ENCODE results near the gene KIF5C.

The KIF5C gene

GRCh38 chr2:149028891-149029290, 153.9 kb downstream of the KIF5C start:
- TF ChIP-seq, protein P1, sequence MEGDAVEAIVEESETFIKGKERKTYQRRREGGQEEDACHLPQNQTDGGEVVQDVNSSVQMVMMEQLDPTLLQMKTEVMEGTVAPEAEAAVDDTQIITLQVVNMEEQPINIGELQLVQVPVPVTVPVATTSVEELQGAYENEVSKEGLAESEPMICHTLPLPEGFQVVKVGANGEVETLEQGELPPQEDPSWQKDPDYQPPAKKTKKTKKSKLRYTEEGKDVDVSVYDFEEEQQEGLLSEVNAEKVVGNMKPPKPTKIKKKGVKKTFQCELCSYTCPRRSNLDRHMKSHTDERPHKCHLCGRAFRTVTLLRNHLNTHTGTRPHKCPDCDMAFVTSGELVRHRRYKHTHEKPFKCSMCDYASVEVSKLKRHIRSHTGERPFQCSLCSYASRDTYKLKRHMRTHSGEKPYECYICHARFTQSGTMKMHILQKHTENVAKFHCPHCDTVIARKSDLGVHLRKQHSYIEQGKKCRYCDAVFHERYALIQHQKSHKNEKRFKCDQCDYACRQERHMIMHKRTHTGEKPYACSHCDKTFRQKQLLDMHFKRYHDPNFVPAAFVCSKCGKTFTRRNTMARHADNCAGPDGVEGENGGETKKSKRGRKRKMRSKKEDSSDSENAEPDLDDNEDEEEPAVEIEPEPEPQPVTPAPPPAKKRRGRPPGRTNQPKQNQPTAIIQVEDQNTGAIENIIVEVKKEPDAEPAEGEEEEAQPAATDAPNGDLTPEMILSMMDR (IDR thresholded peaks at IDR 0.05; ENCODE audit: borderline replicate concordance, control extremely low read depth, extremely low read depth, insufficient read depth, missing control alignments) = no peak
- no peak for DNase-seq (ENCODE audit: low spot score)
- in situ Hi-C loops (cut with MboI; ENCODE audit: low sequenced_read_pairs, unreplicated experiment) = loop anchor here (10.0 kb wide), 2 partner anchors 286 to 536 kb away; no protein-coding TSS in a partner anchor

DNA sequence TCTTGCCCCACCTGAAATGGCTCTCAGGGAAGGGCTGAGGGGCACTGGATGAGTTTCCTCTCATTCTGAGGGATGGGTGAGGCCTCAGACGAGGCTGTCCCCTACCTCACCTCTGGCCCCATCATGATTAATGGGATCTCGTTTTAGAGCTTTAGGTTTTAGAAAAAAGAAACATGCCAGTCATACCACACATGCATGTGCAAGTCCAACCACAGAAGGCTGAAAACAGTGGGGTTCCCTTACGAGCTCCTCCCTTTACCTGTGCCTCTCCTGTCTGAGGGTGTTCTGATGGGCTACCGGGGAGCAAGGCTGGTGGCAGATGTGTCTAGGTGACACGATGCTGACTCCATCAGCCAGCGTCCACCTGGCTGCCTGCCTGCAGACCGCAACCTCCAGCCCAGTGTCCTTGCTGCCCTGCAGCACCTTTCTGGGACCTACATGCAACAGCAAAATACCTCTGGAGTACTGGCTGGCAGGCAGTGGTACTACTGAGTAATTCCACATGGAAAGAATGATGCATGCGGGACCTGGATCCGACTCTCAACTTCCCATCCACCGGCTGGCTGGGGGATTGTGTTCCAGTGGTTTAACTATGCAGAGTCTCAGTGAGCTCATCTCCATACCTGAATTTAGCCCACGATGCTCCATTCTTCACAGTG, 154.4 kb downstream of the KIF5C start:
- in situ Hi-C loops (cut with MboI; ENCODE audit: low sequenced_read_pairs, unreplicated experiment) = loop anchor here (10.0 kb wide), 2 partner anchors 285 to 535 kb away; no protein-coding TSS in a partner anchor
- no peak for DNase-seq (ENCODE audit: low spot score)
- TF ChIP-seq, protein P1 (IDR thresholded peaks at IDR 0.05; ENCODE audit: borderline replicate concordance, control extremely low read depth, extremely low read depth, insufficient read depth, missing control alignments) = no peak

- DNase-seq (ENCODE audit: low spot score) = no peak
- in situ Hi-C loops (cut with MboI; ENCODE audit: low sequenced_read_pairs, unreplicated experiment) = no loop called here
- TF ChIP-seq, protein P1 (IDR thresholded peaks at IDR 0.05; ENCODE audit: borderline replicate concordance, control extremely low read depth, extremely low read depth, insufficient read depth, missing control alignments) = no peak
Measured at GRCh38 chr2:149031396-149031795, 156.4 kb downstream of the KIF5C start.

- in situ Hi-C loops (cut with MboI; ENCODE audit: low sequenced_read_pairs, unreplicated experiment) = no loop called here
Measured at GRCh38 chr2:149033716-149034115, 158.7 kb downstream of the KIF5C start.

GRCh38 chr2:149034406-149034805, 159.4 kb downstream of the KIF5C start:
- in situ Hi-C loops (cut with MboI; ENCODE audit: low sequenced_read_pairs, unreplicated experiment) = no loop called here
- TF ChIP-seq, protein P1 (IDR thresholded peaks at IDR 0.05; ENCODE audit: borderline replicate concordance, control extremely low read depth, extremely low read depth, insufficient read depth, missing control alignments) = no peak
- DNase-seq (ENCODE audit: low spot score) = no peak

More at GRCh38 chr2:149033716-149034115, 158.7 kb downstream of the KIF5C start:
- DNase-seq (ENCODE audit: low spot score) = no peak
- TF ChIP-seq, protein P1 (IDR thresholded peaks at IDR 0.05; ENCODE audit: borderline replicate concordance, control extremely low read depth, extremely low read depth, insufficient read depth, missing control alignments) = no peak

DNA sequence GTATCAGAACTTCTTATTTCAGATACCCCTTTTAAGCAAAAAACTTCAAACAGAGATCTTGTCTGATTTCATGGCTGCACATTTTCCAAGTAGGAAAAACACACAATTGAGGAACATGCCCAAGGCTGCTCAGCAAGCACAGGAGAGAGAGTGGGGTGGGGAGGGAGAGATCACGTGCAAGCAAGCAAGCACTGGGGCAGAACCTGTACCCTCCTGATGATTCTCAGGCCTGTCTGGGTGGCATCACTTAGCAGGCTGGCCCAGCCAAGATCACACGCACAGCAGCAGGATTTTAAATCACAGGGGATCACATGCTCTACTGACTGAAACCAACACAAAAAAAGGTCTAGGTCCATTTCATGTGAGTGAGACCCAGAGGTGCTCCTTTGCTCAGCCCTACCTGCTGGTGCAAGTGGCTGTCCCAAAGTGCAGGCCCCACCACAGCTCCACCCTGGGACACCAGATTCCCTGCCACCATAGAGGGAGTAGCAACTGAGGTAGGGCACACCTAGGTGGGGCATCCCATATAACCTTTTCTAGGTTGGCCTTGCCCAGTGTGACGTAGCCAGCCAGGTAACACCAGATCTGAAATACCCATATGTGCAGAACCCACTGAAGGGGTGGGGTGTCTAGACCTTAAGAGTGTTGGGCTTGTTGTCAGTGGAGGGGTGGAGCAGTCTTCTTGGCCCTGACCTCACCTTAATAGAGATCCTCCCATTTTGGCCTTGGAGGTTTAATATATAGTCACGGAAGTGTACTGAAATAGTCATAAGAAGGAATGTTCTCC, 161.7 kb downstream of the KIF5C start:
- no peak for DNase-seq (ENCODE audit: low spot score)
- in situ Hi-C loops (cut with MboI; ENCODE audit: low sequenced_read_pairs, unreplicated experiment) = no loop called here
- TF ChIP-seq, protein P1 (IDR thresholded peaks at IDR 0.05; ENCODE audit: borderline replicate concordance, control extremely low read depth, extremely low read depth, insufficient read depth, missing control alignments) = no peak
